ENCODE data around the gene PRPF19.

PRPF19 gene

DNA sequence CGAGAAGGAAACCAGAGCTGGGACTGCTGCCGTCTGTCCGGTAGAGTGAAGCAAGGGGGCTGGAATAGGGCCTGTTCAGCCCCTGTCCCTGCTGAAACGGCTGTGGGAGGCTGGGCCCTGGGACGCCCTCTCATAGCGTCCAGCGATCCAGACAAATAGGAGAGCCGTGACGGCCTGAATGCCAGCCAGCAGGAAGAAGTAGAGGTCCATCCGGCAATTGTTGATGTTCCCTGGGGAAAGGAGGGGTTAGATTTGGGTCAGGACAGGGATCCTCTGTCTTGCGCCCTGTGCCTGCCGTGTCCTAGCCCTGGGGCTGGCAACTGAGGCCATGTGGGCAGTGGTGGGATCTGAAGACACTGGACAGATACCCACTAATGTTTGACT is 30.8 kb upstream of the PRPF19 start:
- TF ChIP-seq, protein P1, sequence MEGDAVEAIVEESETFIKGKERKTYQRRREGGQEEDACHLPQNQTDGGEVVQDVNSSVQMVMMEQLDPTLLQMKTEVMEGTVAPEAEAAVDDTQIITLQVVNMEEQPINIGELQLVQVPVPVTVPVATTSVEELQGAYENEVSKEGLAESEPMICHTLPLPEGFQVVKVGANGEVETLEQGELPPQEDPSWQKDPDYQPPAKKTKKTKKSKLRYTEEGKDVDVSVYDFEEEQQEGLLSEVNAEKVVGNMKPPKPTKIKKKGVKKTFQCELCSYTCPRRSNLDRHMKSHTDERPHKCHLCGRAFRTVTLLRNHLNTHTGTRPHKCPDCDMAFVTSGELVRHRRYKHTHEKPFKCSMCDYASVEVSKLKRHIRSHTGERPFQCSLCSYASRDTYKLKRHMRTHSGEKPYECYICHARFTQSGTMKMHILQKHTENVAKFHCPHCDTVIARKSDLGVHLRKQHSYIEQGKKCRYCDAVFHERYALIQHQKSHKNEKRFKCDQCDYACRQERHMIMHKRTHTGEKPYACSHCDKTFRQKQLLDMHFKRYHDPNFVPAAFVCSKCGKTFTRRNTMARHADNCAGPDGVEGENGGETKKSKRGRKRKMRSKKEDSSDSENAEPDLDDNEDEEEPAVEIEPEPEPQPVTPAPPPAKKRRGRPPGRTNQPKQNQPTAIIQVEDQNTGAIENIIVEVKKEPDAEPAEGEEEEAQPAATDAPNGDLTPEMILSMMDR (conservative IDR thresholded peaks at IDR 0.05): no peak
- no peak overlapping the region for H3K27ac ChIP-seq

DNA sequence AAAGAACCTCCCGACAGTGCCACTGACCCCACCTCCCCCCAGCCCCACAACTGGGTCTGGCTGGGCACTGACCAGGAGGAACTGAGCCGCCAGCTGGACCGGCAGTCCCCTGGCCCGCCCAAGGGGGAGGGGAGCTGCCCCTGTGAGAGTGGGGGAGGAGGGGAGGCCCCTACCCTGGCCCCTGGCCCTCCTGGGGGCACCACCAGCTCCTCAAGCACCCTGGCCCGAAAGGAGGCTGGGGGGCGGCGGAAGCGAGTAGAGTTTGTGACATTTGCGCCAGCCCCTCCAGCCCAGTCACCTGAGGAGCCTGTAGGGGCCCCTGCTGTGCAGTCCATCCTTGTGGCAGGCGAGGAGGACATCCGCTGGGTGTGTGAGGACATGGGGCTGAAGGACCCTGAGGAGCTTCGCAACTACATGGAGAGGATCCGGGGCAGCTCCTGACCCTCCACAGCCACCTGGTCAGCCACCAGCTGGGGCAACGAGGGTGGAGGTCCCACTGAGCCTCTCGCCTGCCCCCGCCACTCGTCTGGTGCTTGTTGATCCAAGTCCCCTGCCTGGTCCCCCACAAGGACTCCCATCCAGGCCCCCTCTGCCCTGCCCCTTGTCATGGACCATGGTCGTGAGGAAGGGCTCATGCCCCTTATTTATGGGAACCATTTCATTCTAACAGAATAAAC is 30.2 kb upstream of the PRPF19 start:
- TF ChIP-seq, protein P1 (conservative IDR thresholded peaks at IDR 0.05): no peak

DNA sequence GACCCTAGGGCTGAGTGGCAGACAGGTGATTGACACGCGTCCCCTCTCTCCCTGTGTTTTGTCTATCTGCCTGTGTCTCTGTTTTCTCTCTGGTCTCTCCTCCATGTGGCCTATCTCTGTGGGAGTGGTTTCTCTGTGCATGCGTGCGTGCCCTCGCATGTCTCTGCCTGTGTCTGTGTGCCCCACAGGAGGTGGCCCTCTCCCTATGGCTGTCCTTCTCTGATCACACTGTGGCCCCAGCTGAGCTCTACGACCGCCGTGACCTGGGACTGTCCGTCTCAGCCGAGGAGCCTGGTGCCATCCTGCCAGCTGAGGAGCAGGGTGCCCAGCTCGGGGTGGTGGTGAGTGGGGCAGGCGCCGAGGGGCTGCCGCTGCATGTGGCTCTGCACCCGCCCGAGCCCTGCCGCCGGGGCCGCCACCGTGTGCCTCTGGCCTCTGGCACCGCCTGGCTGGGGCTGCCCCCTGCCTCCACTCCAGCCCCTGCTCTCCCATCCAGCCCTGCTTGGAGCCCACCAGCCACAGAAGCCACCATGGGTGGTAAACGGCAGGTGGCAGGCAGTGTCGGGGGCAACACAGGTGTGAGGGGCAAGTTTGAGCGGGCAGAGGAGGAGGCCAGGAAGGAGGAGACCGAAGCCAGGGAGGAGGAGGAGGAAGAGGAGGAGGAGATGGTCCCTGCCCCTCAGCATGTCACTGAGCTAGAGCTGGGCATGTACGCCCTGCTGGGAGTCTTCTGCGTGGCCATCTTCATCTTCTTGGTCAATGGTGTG is 29.5 kb upstream of the PRPF19 start:
- TF ChIP-seq, protein P1 (conservative IDR thresholded peaks at IDR 0.05): no peak
- H3K27ac ChIP-seq: no peak overlapping the region

More for the DNA sequence above, 30.2 kb upstream of the PRPF19 start:
- no peak overlapping the region for H3K27ac ChIP-seq

DNA sequence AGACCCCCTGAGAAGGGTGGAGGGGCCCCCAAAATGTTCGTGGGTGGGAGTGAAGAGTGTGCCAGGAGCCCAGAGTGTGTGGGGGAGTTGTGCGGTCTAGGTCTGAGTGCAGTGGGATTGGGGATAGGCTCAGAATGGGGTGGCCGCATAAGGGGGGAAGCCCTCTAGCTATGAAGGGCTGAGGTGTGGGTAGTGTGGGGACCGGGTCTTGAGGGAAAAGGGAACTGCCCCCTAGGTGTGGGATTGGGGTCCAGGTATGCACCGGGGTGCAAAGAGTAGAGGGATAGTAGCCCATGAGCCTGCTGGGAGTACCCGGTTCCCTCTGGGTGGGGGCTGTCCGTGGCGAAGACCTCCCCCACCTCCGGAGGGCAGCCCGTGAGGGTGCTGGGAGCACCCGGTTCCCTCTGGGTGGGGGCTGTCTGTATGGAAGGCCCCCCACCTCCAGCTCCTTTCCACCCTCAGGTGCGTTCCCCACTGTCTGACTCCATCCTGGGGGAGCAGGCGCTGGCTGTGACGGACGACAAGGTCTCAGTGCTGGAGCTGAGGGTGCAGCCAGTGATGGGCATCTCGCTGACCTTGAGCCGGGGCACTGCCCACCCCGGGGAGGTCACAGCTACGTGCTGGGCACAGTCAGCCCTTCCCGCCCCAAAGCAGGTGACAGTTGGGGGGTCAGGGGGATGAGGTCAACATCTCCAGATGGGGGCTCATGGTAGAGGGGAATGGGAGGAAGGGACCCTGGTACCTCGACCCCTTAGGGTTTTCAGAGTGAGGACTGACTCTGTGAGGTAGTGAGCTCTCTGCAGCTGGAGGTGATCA is 28.6 kb upstream of the PRPF19 start:
- TF ChIP-seq, protein P1 (conservative IDR thresholded peaks at IDR 0.05): no peak
- no peak overlapping the region for H3K27ac ChIP-seq

DNA sequence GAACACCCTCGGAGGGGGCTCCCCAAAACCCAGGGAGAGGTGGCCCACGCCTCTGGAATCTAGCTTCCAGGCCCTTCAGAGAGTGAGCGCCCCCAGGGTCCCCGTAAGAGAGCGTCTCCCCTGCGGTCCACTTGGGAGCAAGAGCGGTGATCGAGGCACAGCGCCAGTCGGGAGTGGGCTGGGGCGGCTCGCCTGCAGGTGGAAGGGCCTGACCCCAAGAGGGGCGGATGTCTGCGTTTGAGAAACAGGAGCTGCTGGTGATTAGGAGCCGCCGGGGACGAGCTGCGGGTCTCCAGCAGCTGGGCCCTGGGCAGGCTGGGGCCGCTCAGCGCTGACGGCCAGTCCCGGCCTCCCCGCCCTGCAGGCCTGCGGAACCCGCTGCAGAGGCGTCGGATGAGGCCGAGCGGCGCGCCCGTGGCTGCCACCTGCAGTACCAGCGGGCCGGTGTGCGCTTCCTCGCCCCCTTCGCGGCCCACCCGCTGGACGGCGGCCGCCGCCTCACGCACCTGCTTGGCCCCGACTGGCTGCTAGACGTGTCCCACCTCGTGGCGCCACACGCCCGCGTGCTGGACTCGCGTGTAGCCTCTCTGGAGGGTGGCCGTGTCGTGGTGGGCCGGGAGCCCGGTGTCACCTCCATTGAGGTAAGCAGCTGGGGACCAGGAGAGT is 27.9 kb upstream of the PRPF19 start:
- H3K27ac ChIP-seq: no peak overlapping the region
- TF ChIP-seq, protein P1 (conservative IDR thresholded peaks at IDR 0.05): no peak

DNA sequence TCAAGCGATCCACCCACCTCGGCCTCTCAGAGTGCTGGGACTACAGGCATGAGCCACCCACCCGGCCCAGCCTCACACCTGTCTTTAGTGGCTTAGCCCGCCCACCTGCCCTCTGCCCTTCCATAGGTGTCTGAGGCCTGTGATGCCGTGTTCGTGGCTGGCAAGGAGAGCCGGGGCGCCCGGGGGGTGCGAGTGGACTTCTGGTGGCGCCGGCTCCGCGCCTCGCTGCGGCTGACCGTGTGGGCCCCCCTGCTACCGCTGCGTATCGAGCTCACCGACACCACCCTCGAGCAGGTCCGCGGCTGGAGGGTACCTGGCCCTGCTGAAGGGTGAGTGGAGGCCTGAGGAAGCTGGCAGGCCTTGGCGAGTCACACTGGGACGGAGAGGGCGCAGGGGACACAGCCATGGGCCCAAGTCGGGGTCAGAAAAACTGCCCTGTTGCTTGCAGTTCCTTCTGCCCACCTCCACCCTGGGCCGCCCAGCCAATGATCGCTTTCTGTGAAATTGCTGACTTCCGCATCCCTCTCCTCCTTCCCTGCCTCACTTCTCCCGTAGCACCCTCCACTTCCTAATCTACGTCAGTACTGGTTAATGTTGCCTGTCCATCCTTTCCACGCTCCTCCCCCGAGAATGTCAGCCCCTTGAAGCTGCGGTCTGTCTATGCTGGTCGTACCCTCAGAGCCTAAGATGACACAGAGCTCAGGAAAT is 27.2 kb upstream of the PRPF19 start:
- no peak overlapping the region for H3K27ac ChIP-seq
- TF ChIP-seq, protein P1 (conservative IDR thresholded peaks at IDR 0.05): no peak

Data from VCaP (cell line).